HUES64 (cell line): ENCODE measurements around the gene PHRF1.
"Not testable (repeated sequence)": the region's sequence is repeated elsewhere in the genome, so short reads cannot be mapped to it uniquely, and the experiment has no call there.

Experiments
- H3K27ac ChIP-seq: 2 replicates; pipeline ENCODE4 v1.7.0; 2013; ENCODE audit warnings: low read depth, low read length, inconsistent platforms
- H3K27me3 ChIP-seq: 2 replicates; pipeline ENCODE4 v1.6.1; 2013; ENCODE audit warnings: mild to moderate bottlenecking, low read length; ENCODE audit not compliant: insufficient read depth
- H3K36me3 ChIP-seq: 2 replicates; pipeline ENCODE4 v1.6.1; 2013; ENCODE audit warnings: mild to moderate bottlenecking, low read length; ENCODE audit not compliant: insufficient read depth
- H3K4me1 ChIP-seq: 2 replicates; pipeline ENCODE4 v1.6.1; 2013; ENCODE audit warnings: mild to moderate bottlenecking, low read length, moderate library complexity; ENCODE audit not compliant: insufficient read depth
- H3K4me3 ChIP-seq: 2 replicates; pipeline ENCODE4 v1.5.1; 2013; ENCODE audit warnings: mild to moderate bottlenecking, low read length, moderate library complexity
- H3K9ac ChIP-seq: 2 replicates; pipeline ENCODE4 v1.6.1; 2013; ENCODE audit warnings: mild to moderate bottlenecking, low read depth, low read length
- H3K9me3 ChIP-seq: 2 replicates; pipeline ENCODE4 v1.6.1; 2013; ENCODE audit warnings: low read depth, low read length; ENCODE audit not compliant: insufficient read depth
- WGBS: fragments of 150-250, 120-280 bp; methylation state at CpG from one replicate; pipeline ENCODE4 v1.1.7; 2013; ENCODE audit warnings: missing lambda C conversion rate; 5-methylcytosine and 5-hydroxymethylcytosine counted together

The PHRF1 gene

GRCh38 chr11:569158-569885 lies 6.9 kb upstream of the PHRF1 start:
- Histone ChIP-seq H3K27ac (no peak overlapping the region), H3K4me1 (peaks cover 12% of the 10 kb centered on the region)
- 48% methylated on average over 36 of the region's 36 CpGs for WGBS

GRCh38 chr11:571802-572185 lies 4.5 kb upstream of the PHRF1 start:
- H3K36me3 ChIP-seq: 0 out of 2 replicates have a peak, but pooled peaks cover 2% of the 10 kb centered on the region
- H3K27ac ChIP-seq: no peak overlapping the region
- H3K4me3 ChIP-seq: no peak overlapping the region
- H3K9me3 ChIP-seq: no peaks in the 10 kb centered on the region
- peaks cover 9% of the 10 kb centered on the region; the same call in 1 of the 2 replicates for H3K4me1 ChIP-seq
- H3K27me3 ChIP-seq: peaks cover 22% of the 10 kb centered on the region
- no peak overlapping the region for H3K9ac ChIP-seq
- WGBS: 67% methylated on average over 8 of the region's 8 CpGs

More at GRCh38 chr11:569158-569885, 6.9 kb upstream of the PHRF1 start:
- peaks cover 9% of the 10 kb centered on the region for H3K27me3 ChIP-seq
- H3K9me3 ChIP-seq: no peaks in the 10 kb centered on the region
- H3K36me3 ChIP-seq: 0 out of 2 replicates have a peak, but pooled peaks cover 3% of the 10 kb centered on the region
- peak overlapping the region; percentile 66 for H3K9ac ChIP-seq
- H3K4me3 ChIP-seq: peak overlapping the region; percentile 65

- peaks cover 22% of the 10 kb centered on the region for H3K27me3 ChIP-seq
- 92% methylated on average over 15 of the region's 16 CpGs for WGBS
- peaks cover 2% of the 10 kb centered on the region; the same call in 1 of the 2 replicates for H3K36me3 ChIP-seq
- H3K9ac ChIP-seq: no peak overlapping the region
- H3K4me3 ChIP-seq: no peak overlapping the region
- peaks cover 9% of the 10 kb centered on the region; the same call in 1 of the 2 replicates for H3K4me1 ChIP-seq
- H3K27ac ChIP-seq: no peak overlapping the region
- no peaks in the 10 kb centered on the region for H3K9me3 ChIP-seq
These were observed 3.0 kb upstream of the PHRF1 start for GRCh38 chr11:573146-573759.

- not testable (repeated sequence) for H3K36me3 ChIP-seq, H3K9ac ChIP-seq, H3K9me3 ChIP-seq, H3K4me1 ChIP-seq, H3K27ac ChIP-seq, H3K4me3 ChIP-seq
- peaks cover 22% of the 10 kb centered on the region for H3K27me3 ChIP-seq
- WGBS: 58% methylated on average over 13 of the region's 14 CpGs
These were observed 2.2 kb upstream of the PHRF1 start for GRCh38 chr11:574031-574570.

GRCh38 chr11:574632-575312 lies 1.5 kb upstream of the PHRF1 start:
- Histone ChIP-seq H3K9ac (peak overlapping the region; percentile 66; the same call in 1 of the 2 replicates), H3K4me3 (peak overlapping the region; percentile 77), H3K9me3 (no peaks in the 10 kb centered on the region), H3K27ac (no peak overlapping the region), H3K36me3 (peaks cover 6% of the 10 kb centered on the region; the same call in 1 of the 2 replicates), H3K27me3 (peaks cover 22% of the 10 kb centered on the region), H3K4me1 (peaks cover 9% of the 10 kb centered on the region; the same call in 1 of the 2 replicates)
- WGBS: 16% methylated on average over 25 of the region's 25 CpGs

- H3K4me1 ChIP-seq: peaks cover 9% of the 10 kb centered on the region; the same call in 1 of the 2 replicates
- 1% methylated on average over 75 of the region's 81 CpGs for WGBS
- peak overlapping the region; percentile 66; the same call in 1 of the 2 replicates for H3K9ac ChIP-seq
- peak overlapping the region; percentile 77 for H3K4me3 ChIP-seq
- peaks cover 22% of the 10 kb centered on the region for H3K27me3 ChIP-seq
- H3K36me3 ChIP-seq: peaks cover 6% of the 10 kb centered on the region; the same call in 1 of the 2 replicates
- H3K9me3 ChIP-seq: no peaks in the 10 kb centered on the region
- H3K27ac ChIP-seq: no peak overlapping the region
These were observed 816 bp upstream of the PHRF1 start for GRCh38 chr11:575313-575995.

- H3K4me1 ChIP-seq: peaks cover 5% of the 10 kb centered on the region; the same call in 1 of the 2 replicates
- WGBS: 9% methylated on average over 42 of the region's 48 CpGs
- peak overlapping the region; percentile 67; the same call in 1 of the 2 replicates for H3K27ac ChIP-seq
These were observed 741 bp downstream of the PHRF1 start for GRCh38 chr11:576811-577610.

GRCh38 chr11:577611-577894 lies 1.3 kb downstream of the PHRF1 start:
- peaks cover 17% of the 10 kb centered on the region for H3K36me3 ChIP-seq
- H3K9me3 ChIP-seq: no peaks in the 10 kb centered on the region
- peaks cover 22% of the 10 kb centered on the region for H3K27me3 ChIP-seq
- peaks cover 5% of the 10 kb centered on the region; the same call in 1 of the 2 replicates for H3K4me1 ChIP-seq
- H3K9ac ChIP-seq: peak overlapping the region; percentile 84; the same call in 1 of the 2 replicates
- WGBS: 81% methylated on average over 6 of the region's 6 CpGs
- H3K4me3 ChIP-seq: peak overlapping the region; percentile 97
- no peak overlapping the region for H3K27ac ChIP-seq

More at GRCh38 chr11:576811-577610, 741 bp downstream of the PHRF1 start:
- Histone ChIP-seq H3K9ac (peak overlapping the region; percentile 84), H3K4me3 (peak overlapping the region; percentile 97), H3K27me3 (peaks cover 22% of the 10 kb centered on the region), H3K36me3 (peaks cover 13% of the 10 kb centered on the region), H3K9me3 (no peaks in the 10 kb centered on the region)

- Histone ChIP-seq H3K27ac (no peak overlapping the region), H3K36me3 (peaks cover 24% of the 10 kb centered on the region), H3K4me1 (peaks cover 5% of the 10 kb centered on the region; the same call in 1 of the 2 replicates), H3K9ac (no peak overlapping the region), H3K9me3 (no peaks in the 10 kb centered on the region), H3K4me3 (peak overlapping the region; percentile 25), H3K27me3 (peaks cover 17% of the 10 kb centered on the region)
- 94% methylated on average over 21 of the region's 21 CpGs for WGBS
These were observed 2.2 kb downstream of the PHRF1 start for GRCh38 chr11:578276-579035.
